A549 (cell line): Measurements from ENCODE around the gene TCP11.

Experiments used
- BHLHE40 ChIP-seq: IDR thresholded peaks from 2 replicates; pipeline ENCODE4 v1.6.1; 2012; ENCODE audit warnings: low read depth, low read length, inconsistent platforms
- CTCF ChIP-seq: fragments of >200 bp; sonication (Bioruptor Twin); formaldehyde crosslinking; IDR thresholded peaks from 3 replicates; pipeline ENCODE4 v1.5.1; 2016
- ESRRA ChIP-seq: fragments of 150-350 bp; IDR thresholded peaks from 2 replicates; pipeline ENCODE4 v1.6.1; 2014; ENCODE audit warnings: mild to moderate bottlenecking, low read length, borderline replicate concordance
- HOXB5 ChIP-seq: fragments of 250-450 bp; sonication (Bioruptor Pico); IDR thresholded peaks from 2 replicates; pipeline ENCODE4 v1.5.0; 2020; ENCODE audit warnings: mild to moderate bottlenecking, moderate library complexity
- MAZ ChIP-seq: fragments of 150-350 bp; IDR thresholded peaks from 2 replicates; pipeline ENCODE4 v1.6.1; 2014; ENCODE audit warnings: antibody characterized with exemption, low read depth, low read length, borderline replicate concordance
- POLR2A ChIP-seq: IDR thresholded peaks from 2 replicates; pipeline ENCODE4 v1.6.1; 2012; ENCODE audit warnings: mild to moderate bottlenecking, low read length
- POLR2AphosphoS2 ChIP-seq: conservative IDR thresholded peaks from 2 replicates; pipeline ENCODE4 v1.6.1; 2012; ENCODE audit warnings: low read length, improper control_type of control experiment, inconsistent platforms
- RAD21 ChIP-seq, 2 experiments: fragments of >200 bp in 1 of 2; sonication (Bioruptor Twin) in 1 of 2; formaldehyde crosslinking in 1 of 2; IDR thresholded peaks in 1 of 2; conservative IDR thresholded peaks in 1 of 2; 2 replicates in 1 of 2; 3 replicates in 1 of 2; pipeline ENCODE4 v1.6.1; 2012 to 2018; ENCODE audit warnings: inconsistent platforms in 1 of 2
- SMC3 ChIP-seq: fragments of >200 bp; sonication (Bioruptor Twin); formaldehyde crosslinking; IDR thresholded peaks from 3 replicates; pipeline ENCODE4 v1.6.1; 2018; ENCODE audit warnings: inconsistent platforms
- ZFP36 ChIP-seq: fragments of 450-650 bp; IDR thresholded peaks from 2 replicates; pipeline ENCODE4 v1.6.1; 2014; ENCODE audit warnings: borderline replicate concordance; ENCODE audit not compliant: partially characterized antibody
- TF ChIP-seq, protein P1 (sequence below): IDR thresholded peaks from 2 replicates; pipeline ENCODE4 v1.6.1; 2012

- TF ChIP-seq ZFP36 (no peak), POLR2A (no peak), ESRRA (no peak), POLR2AphosphoS2 (no peak), CTCF (no peak), MAZ (no peak), SMC3 (no peak), BHLHE40 (no peak), RAD21 (conservative IDR thresholded peaks at IDR 0.05 in 1 of 2, IDR thresholded peaks at IDR 0.05 in 1 of 2) (no peak), HOXB5 (CRISPR knock-in tag) (no peak)
- TF ChIP-seq, protein P1, sequence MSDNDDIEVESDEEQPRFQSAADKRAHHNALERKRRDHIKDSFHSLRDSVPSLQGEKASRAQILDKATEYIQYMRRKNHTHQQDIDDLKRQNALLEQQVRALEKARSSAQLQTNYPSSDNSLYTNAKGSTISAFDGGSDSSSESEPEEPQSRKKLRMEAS: no peak
Measured at GRCh38 chr6:35073211-35073610, 67.9 kb downstream of the TCP11 start.
